GM18511 (cell line): Measurements from ENCODE around the gene CDKN2B.
"Not testable (repeated sequence)": the region's sequence is repeated elsewhere in the genome, so short reads cannot be mapped to it uniquely, and the experiment has no call there.

Experiments
- ATAC-seq: cut with Tn5 transposase; IDR thresholded peaks from one replicate; pipeline ENCODE4 v1.9.1; 2021; ENCODE audit warnings: mild to moderate bottlenecking, moderate library complexity; ENCODE audit not compliant: unreplicated experiment

CDKN2B gene

DNA sequence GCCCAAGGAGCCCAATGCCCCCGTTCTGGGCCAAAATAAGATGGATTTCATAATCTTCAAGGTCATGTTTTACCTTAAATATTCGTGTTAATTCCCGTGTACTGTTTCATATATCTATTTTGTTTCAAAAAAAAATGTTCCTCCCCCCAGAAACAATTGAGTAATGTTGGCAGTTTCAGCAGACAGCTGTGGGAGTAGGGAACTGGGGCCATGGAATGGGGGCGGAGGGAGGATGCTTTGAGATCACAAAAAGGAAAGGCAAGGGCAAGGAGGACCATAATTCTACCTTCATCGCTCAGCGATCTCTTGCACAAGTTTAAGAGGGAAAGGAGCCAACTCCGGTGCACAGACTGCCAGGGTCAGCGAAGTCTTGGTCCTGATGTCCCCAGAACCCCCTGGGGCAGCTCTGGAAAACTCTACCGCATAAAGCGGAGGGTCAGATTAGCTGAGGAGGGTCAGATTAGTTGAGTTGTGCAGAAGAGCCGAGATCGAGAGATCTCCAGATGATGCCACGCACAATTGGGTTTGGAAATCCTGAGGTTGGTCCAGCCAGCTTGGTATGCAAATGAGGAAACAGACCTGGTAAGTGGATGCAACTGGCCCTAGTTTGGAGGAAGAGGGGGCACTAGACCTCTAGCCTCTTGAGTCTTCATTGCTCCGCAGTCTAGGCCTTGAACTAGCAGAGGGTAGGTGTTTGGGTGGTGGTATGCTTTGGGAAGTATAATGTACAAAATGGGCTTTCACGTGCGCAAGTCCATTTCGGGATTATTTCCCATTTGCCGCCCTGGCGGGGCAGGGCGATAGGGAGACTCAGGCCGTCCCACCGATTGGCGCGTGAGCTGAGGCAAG, 38.9 kb downstream of the CDKN2B start:
- no peak for ATAC-seq

DNA sequence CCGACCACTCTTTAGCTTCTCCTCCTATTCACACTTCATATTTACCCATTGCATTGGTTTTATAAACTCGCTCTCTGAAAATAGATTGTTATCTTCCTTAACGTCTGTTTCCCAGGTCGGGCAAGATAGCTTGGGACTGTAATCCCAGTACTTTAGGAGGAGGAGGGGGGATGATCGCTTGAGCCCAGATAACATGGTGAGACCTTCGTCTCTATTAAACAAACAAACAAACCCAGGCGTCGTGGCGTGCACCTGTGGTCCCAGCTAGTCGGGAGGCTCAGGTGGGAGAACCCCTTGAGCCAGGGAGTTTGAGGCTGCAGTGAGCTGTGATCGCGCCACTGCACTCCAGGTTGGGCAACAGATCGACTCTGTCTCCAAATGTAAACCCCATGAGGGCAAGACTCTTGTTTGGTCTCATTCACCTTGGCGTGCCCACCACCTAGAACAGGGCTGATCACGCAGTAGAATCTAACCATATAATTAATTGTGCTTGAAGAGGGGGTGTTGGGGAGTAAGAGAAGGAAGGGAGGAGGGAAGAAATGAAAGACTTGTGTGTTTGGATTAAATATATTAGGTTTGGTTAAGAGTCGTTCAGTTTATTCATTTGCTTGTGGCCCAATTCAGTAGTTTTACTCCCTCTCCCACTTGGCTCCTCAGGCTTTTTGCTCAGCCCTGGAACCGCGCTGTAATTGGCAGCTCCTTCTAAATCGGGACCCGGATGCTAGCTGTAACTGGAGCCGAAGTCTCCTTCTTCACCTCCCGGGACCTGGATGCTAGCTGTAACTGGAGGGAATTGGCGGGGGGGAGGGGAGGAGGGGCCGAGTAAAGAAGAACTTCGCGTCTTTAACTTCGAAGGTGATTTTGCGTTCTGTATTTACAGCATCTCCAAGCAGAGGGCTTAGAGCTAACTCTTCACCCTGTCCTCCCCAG, 39.8 kb downstream of the CDKN2B start:
- ATAC-seq, result no peak

DNA sequence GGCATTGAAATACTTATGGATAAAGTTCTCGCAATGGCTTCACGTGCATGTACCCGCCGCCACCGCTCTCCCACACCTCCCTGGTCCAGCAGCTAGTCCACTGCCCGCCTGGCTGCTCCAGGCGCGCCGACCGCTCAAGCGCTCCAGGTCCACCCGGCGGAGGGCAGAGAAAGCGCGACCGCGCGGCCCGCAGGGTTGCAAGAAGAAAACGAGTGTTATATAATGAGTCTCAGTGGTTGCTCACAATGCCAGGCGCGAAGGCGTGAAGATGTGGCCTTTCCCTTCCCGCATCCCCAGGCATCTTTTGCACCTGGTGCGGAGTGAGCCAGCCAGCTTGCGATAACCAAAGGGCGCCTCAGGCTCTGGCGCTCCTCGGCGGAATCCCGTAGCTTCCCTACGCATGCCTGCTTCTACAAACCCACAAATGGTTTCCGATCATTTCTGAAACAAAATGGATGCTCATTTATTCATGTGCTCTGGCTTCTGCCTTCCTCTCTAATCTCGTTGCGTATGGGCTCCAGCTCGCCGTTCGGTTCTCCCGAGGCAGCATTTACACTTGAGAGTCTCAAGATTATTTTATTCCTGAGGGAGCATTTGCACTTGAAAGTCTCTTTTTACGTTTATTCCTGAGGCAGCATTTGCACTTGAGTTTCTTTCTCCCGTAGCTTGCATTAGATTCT, 40.6 kb downstream of the CDKN2B start:
- ATAC-seq, result no peak

DNA sequence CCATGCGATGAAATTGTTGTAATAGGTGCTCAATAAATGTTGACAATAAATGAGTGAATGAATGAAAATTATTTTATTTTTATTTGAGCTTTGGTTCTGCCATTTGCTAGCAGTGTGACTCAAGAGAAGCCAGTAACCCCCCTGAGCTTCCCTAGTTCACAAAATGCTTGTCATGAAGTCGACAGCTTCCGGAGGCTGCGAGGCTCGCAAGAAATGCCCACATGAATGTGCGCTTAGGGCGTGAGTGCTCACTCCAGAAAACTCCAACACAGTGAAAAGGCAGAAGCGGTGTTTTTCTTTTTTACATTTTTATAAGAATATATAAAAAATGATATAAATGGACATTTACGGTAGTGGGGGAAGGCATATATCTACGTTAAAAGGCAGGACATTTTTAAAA, 41.4 kb downstream of the CDKN2B start:
- ATAC-seq, result no peak

DNA sequence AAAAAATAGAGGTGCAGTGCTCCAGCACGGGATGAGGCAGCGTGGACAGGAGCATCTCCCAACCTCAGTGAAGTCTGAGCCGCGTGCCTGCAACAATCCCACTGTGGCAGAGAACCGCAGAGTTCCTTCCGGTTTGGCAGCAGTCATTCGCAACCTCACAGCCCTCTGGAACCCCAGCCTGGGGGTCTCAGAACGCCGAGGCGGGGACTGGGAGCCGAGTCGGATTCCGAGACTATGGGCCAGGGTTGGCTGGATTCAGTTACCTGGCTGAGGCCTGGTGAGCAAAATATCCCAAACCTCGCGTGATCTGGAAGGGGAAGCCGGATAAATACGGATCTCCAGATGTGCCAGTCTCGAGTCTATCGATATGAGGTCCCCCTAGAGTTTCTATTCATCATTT, 41.9 kb downstream of the CDKN2B start:
- ATAC-seq, result no peak

DNA sequence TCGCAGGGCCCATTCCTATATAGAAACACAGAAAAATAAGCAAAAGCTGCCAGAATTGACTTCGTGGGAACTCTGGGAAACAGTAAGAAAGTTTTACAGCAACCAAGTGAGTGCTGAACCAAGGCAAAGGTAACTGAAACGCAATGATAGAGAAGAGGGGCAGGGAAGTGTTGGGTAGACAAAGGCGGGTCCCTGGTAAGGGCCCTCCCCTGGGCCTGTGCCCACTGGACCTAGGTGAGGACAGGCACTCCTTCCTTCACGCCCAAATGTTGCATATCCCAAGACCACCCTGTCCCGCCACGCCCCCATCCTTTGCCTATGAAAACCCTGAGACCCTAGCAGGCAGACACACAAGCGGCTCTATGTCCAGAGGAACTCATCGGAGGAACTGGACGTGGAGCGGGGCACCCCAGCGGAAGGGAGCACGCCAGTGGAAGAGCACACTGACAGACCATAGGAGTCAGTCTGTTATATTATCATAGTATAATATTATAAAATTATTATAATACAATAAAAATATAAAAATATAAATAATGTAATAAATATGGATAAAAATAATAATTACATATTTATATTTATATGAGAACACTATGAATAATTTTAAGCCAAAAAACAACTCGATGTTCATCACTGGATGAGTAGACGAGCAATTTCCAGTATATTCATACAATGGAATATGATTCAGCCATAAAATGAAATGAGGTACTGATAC, 42.8 kb downstream of the CDKN2B start:
- no peak for ATAC-seq

DNA sequence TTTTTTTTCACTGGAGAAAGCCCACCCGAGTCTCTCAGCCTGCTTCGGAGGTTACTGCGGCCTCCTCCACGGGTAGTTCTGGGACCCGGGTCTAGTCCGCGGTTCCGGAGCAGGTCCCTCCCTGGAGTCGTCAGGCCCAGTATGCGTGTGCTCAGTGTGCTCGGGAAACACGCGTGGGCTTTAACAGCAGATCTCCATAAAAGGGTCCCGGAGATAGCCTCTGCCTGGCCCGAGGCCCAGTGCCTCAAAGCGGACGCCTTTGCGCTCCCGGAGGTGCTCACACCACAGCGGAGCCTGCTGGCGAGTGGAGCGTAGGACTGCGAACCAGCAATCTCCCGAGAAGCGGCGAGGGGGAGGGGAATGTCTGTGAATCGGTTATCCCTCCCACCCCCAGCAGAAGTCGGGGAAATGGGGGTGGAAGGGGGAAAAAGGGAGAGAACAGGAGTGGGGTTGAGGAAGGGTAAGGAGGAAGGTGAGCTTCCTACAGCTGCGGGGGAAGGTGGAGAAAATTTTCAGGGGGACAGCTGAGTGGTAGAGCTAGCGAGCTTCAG, 43.6 kb downstream of the CDKN2B start:
- ATAC-seq, result peak; percentile 89

DNA sequence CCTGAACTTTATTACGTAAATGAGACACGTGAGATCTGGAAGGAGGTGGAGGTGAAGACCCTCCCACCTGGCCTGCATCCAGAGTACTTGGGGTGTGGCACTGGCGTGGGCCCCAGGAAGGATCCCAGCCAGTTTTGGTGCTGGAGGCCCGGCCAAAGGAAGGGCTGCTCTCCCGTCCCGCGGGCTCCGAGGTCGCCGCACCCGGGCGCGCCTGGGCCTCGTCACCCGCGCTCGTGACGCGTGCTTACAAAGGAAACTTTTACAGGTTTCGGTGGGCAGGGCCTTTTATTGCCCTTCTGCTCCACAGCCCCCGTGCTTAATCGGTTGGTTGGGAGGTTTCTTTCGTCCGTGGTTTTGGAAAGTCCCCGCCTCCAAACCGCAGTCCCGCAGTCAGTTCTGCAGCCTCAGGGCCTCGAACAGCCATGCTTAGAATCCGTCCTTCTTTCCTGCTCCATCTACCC, 44.1 kb downstream of the CDKN2B start:
- ATAC-seq, result peak; percentile 61

DNA sequence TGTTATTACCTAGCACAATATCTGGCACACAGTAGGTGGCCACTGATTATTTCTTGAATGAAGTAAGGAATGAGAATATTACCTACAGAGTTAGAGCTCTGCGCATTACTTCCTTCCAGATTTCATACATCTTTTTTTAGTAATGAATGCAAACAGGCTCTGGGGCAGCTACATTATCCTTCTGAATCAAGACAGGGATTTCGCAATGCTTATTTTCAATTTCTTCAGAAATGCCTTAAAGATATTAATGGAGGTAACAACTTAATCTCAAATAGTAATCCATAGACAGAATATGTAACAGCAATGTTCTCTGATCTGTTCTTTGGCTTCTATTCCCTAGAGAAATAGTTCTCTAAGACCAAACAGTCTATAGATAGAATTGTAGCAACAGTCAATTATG, 47.5 kb downstream of the CDKN2B start:
- ATAC-seq, result no peak

DNA sequence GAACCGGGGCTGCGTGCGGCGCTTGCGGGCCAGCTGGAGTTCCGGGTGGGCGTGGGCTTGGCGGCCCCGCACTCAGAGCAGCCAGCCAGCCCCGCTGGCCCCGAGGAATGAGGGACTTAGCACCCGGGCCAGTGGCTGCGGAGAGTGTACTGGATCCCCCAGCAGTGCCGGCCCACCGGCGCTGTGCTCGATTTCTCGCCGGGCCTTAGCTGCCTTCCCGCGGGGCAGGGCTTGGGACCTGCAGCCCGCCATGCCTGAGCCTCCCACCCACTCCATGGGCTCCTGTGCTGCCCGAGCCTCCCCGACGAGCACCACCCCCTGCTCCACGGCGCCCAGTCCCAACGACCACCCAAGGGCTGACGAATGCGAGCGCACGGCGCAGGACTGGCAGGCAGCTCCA, 49.8 kb downstream of the CDKN2B start:
- ATAC-seq, result not testable (repeated sequence)

DNA sequence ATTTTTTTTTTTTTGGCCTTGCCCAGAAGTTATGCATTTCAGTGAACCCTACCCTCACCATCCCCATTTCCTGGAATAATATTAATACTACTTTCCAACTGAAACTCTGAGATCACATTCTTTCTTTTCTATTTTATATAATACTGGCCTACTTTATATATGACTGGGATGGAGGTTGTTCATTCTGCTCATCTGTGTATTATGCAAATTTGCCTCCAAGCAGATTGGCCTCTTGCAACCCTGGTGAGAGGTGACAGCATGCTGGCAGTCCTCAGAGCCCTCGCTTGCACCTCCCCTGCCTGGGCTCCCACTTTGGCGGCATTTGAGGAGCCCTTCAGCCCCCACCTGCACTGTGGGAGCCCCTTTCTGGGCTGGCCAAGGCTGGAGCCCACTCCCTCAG, 50.3 kb downstream of the CDKN2B start:
- no peak for ATAC-seq
